GM23338 (cell line): ENCODE measurements around the gene AKAP7.

ENCODE experiments used
- CREB1 ChIP-seq: fragments of 250-450 bp; sonication (Bioruptor Pico); IDR thresholded peaks from 2 replicates; pipeline ENCODE4 v1.5.0; 2020; ENCODE audit warnings: low read depth, mild to moderate bottlenecking, moderate library complexity
- CTCF ChIP-seq, 2 experiments: fragments of 200-600 bp in 1 of 2; sonication (generic) in 1 of 2; conservative IDR thresholded peaks; 2 replicates each; pipeline versions ENCODE4 v1.5.1 to v1.6.1; 2016 to 2017; ENCODE audit warnings: antibody characterized with exemption in 2 of 2, low read depth in 2 of 2, mild to moderate bottlenecking in 2 of 2, moderate library complexity in 1 of 2
- ETS1 ChIP-seq: IDR thresholded peaks from 2 replicates; pipeline ENCODE4 v1.6.1; 2016; ENCODE audit warnings: antibody characterized with exemption
- EZH2 ChIP-seq: fragments of 200-600 bp; sonication (generic); IDR thresholded peaks from one replicate; pipeline ENCODE4 v1.8.0; 2017; ENCODE audit warnings: antibody characterized with exemption, mild to moderate bottlenecking, low read depth; ENCODE audit not compliant: unreplicated experiment
- EZH2phosphoT487 ChIP-seq: fragments of 200-600 bp; sonication (generic); IDR thresholded peaks from one replicate; pipeline ENCODE4 v1.8.1; 2018; ENCODE audit warnings: antibody characterized with exemption; ENCODE audit not compliant: unreplicated experiment
- JUNB ChIP-seq: IDR thresholded peaks from one replicate; pipeline ENCODE4 v1.6.1; 2016; ENCODE audit warnings: antibody characterized with exemption; ENCODE audit not compliant: unreplicated experiment
- POLR2AphosphoS5 ChIP-seq: IDR thresholded peaks from 2 replicates; pipeline ENCODE4 v1.6.1; 2016; ENCODE audit warnings: antibody characterized with exemption, low read depth
- REST ChIP-seq: IDR thresholded peaks from one replicate; pipeline ENCODE4 v1.6.1; 2018; ENCODE audit warnings: antibody characterized with exemption; ENCODE audit not compliant: unreplicated experiment
- ZNF114 ChIP-seq: fragments of 250-450 bp; sonication (Bioruptor Pico); IDR thresholded peaks from 2 replicates; pipeline ENCODE4 v1.5.0; 2020; ENCODE audit warnings: mild to moderate bottlenecking, moderate library complexity
- ZNF331 ChIP-seq: fragments of 250-450 bp; sonication (Bioruptor Pico); IDR thresholded peaks from 2 replicates; pipeline ENCODE4 v1.5.0; 2020; ENCODE audit warnings: low read depth, mild to moderate bottlenecking, moderate library complexity

GRCh38 chr6:131303338-131303930, 168.2 kb downstream of the AKAP7 start:
- TF ChIP-seq CTCF (conservative IDR thresholded peaks at IDR 0.05; ENCODE audit: low read depth in 2 of 2), result no peak
- TF ChIP-seq POLR2AphosphoS5, result no peak
- no peak for TF ChIP-seq EZH2
- TF ChIP-seq CREB1 (CRISPR knock-in tag), result no peak
- TF ChIP-seq JUNB, result no peak
- TF ChIP-seq REST, result no peak
- TF ChIP-seq ETS1, result no peak
- no peak for TF ChIP-seq EZH2phosphoT487
- no peak for TF ChIP-seq ZNF114 (CRISPR knock-in tag)
- no peak for TF ChIP-seq ZNF331
